H1 (cell line): Measurements from ENCODE around the gene CASTOR1. TPM values are rescaled to one million over a fixed set of nuclear protein-coding genes. Genes with fewer than 3 reads are reported as not detected.

Experiments used
- CTCF ChIA-PET: fragments of 300-600 bp; sonication (Branson Sonifier 250); formaldehyde crosslinking; loops from one replicate; lab custom pipeline; 2021; ENCODE audit not compliant: partially characterized antibody; lab: Charles Lee
- POLR2A ChIA-PET: fragments of 300-600 bp; sonication (Branson Sonifier 250); formaldehyde crosslinking; loops from one replicate; lab custom pipeline; 2021; ENCODE audit warnings: inconsistent platforms; ENCODE audit not compliant: partially characterized antibody; lab: Charles Lee
- DNase-seq, 2 experiments: peaks; one replicate each; pipeline versions ENCODE4 v3.0.0 to v3.0.0-alpha.2; 2010 to 2022; ENCODE audit warnings: low spot score in 2 of 2, low read depth in 1 of 2, mixed read lengths in 1 of 2
- FAIRE-seq: peaks from 2 replicates; lab custom pipeline; 2011; peaks lifted over from hg19 to GRCh38; lab: Jason Lieb, UNC
- H2AFZ ChIP-seq: 2 replicates; pipeline ENCODE4 v1.8.1; 2012; ENCODE audit warnings: low read length, inconsistent platforms
- H2AK5ac ChIP-seq: 2 replicates; pipeline ENCODE4 v1.6.1; 2013; ENCODE audit warnings: low read depth, low read length
- H2BK120ac ChIP-seq: replicated peaks from 2 replicates; pipeline ENCODE3; 2013; ENCODE audit warnings: low read depth, low read length, inconsistent platforms
- H2BK12ac ChIP-seq: 2 replicates; pipeline ENCODE4 v1.6.1; 2013; ENCODE audit warnings: low read depth, low read length
- H2BK15ac ChIP-seq: 2 replicates; pipeline ENCODE4 v1.6.1; 2013; ENCODE audit warnings: low read length
- H2BK20ac ChIP-seq: 2 replicates; pipeline ENCODE4 v1.6.1; 2013; ENCODE audit warnings: low read length
- H2BK5ac ChIP-seq: 2 replicates; pipeline ENCODE4 v1.6.1; 2013; ENCODE audit warnings: low read depth, low read length
- H3K14ac ChIP-seq: 2 replicates; pipeline ENCODE4 v1.6.1; 2013; ENCODE audit warnings: inconsistent platforms; ENCODE audit not compliant: insufficient read length
- H3K18ac ChIP-seq: 2 replicates; pipeline ENCODE4 v1.6.1; 2013; ENCODE audit warnings: low read length; ENCODE audit errors: extremely low read depth
- H3K23ac ChIP-seq: 2 replicates; pipeline ENCODE4 v1.6.1; 2013; ENCODE audit warnings: inconsistent platforms; ENCODE audit not compliant: insufficient read length
- H3K23me2 ChIP-seq: 2 replicates; pipeline ENCODE4 v1.6.1; 2013; ENCODE audit warnings: low read depth, low read length
- H3K27ac ChIP-seq: 2 replicates; pipeline ENCODE4 v1.6.1; 2011; ENCODE audit warnings: low read depth, low read length, inconsistent platforms
- H3K27me3 ChIP-seq, 4 experiments: replicated peaks in 1 of 4; 1 replicate in 1 of 4; 2 replicates in 3 of 4; pipeline versions ENCODE4 v1.6.1 to v1.8.1; 2011 to 2013; ENCODE audit warnings: low read length in 3 of 4, mild to moderate bottlenecking in 3 of 4, inconsistent platforms in 2 of 4, mixed read lengths in 2 of 4, moderate library complexity in 1 of 4; ENCODE audit not compliant: control insufficient read depth in 3 of 4, insufficient read depth in 3 of 4; ENCODE audit errors: extremely low read depth in 1 of 4
- H3K36me3 ChIP-seq, 4 experiments: 2 replicates each; pipeline versions ENCODE4 v1.6.1 to v1.8.1; 2011 to 2013; ENCODE audit warnings: mild to moderate bottlenecking in 4 of 4, low read length in 3 of 4, moderate library complexity in 2 of 4, control low read depth in 1 of 4, inconsistent platforms in 1 of 4; ENCODE audit not compliant: insufficient read depth in 4 of 4, control insufficient read depth in 2 of 4
- H3K4ac ChIP-seq: replicated peaks from 2 replicates; pipeline ENCODE3; 2013; ENCODE audit warnings: low read length, low read depth, mixed read lengths, inconsistent platforms; ENCODE audit not compliant: insufficient read length
- H3K4me1 ChIP-seq, 4 experiments: replicated peaks in 1 of 4; 1 replicate in 1 of 4; 2 replicates in 3 of 4; pipeline versions ENCODE4 v1.6.1 to v1.8.1; 2011 to 2013; ENCODE audit warnings: low read length in 3 of 4, inconsistent platforms in 2 of 4, mixed read lengths in 1 of 4; ENCODE audit not compliant: insufficient read depth in 4 of 4, control insufficient read depth in 3 of 4
- H3K4me2 ChIP-seq, 2 experiments: 2 replicates each; pipeline versions ENCODE4 v1.6.1 to v1.8.1; 2011 to 2013; ENCODE audit warnings: low read depth in 2 of 2, low read length in 2 of 2, control low read depth in 1 of 2, inconsistent platforms in 1 of 2, mild to moderate bottlenecking in 1 of 2; ENCODE audit not compliant: insufficient read depth in 1 of 2
- H3K4me3 ChIP-seq, 4 experiments: fragments of 200-600, 300-600 bp in 1 of 4; sonication (generic), shearing (Covaris generic), sonication (Bioruptor Twin) in 1 of 4; 2 replicates each; pipeline versions ENCODE4 v1.5.1 to v1.8.1; 2011 to 2016; ENCODE audit warnings: low read length in 4 of 4, low read depth in 3 of 4, control low read depth in 2 of 4, inconsistent platforms in 2 of 4, mild to moderate bottlenecking in 2 of 4, mixed read lengths in 1 of 4, moderate library complexity in 1 of 4; ENCODE audit not compliant: insufficient read depth in 2 of 4; ENCODE audit errors: extremely low read depth in 1 of 4
- H3K56ac ChIP-seq: replicated peaks from 2 replicates; pipeline ENCODE3; 2013; ENCODE audit warnings: low read depth, mild to moderate bottlenecking, mixed read lengths, low read length, inconsistent platforms; ENCODE audit not compliant: insufficient read length
- H3K79me1 ChIP-seq: 2 replicates; pipeline ENCODE4 v1.6.1; 2013; ENCODE audit warnings: low read depth, low read length, control low read depth
- H3K79me2 ChIP-seq, 2 experiments: 2 replicates each; pipeline versions ENCODE4 v1.6.1 to v1.8.1; 2012 to 2013; ENCODE audit warnings: low read length in 2 of 2, mild to moderate bottlenecking in 2 of 2, inconsistent platforms in 1 of 2; ENCODE audit not compliant: insufficient read depth in 2 of 2, control insufficient read depth in 1 of 2
- H3K9ac ChIP-seq, 4 experiments: replicated peaks in 1 of 4; 1 replicate in 1 of 4; 2 replicates in 3 of 4; pipeline versions ENCODE4 v1.6.1 to v1.8.1; 2011 to 2013; ENCODE audit warnings: low read depth in 3 of 4, low read length in 3 of 4, control low read depth in 2 of 4, mild to moderate bottlenecking in 2 of 4, moderate library complexity in 2 of 4, inconsistent platforms in 1 of 4; ENCODE audit errors: extremely low read depth in 1 of 4
- H3K9me3 ChIP-seq, 2 experiments: 2 replicates each; pipeline versions ENCODE4 v1.6.1 to v1.8.1; 2012 to 2013; ENCODE audit warnings: mild to moderate bottlenecking in 2 of 2, moderate library complexity in 2 of 2, control low read depth in 1 of 2, inconsistent platforms in 1 of 2, low read depth in 1 of 2, low read length in 1 of 2, mixed read lengths in 1 of 2; ENCODE audit not compliant: insufficient read depth in 2 of 2
- H4K20me1 ChIP-seq, 2 experiments: replicated peaks in 1 of 2; 2 replicates each; pipeline versions ENCODE3 to v1.8.1; 2011 to 2013; ENCODE audit warnings: inconsistent platforms in 2 of 2, low read length in 2 of 2, mild to moderate bottlenecking in 1 of 2; ENCODE audit not compliant: insufficient read depth in 2 of 2, control insufficient read depth in 1 of 2
- H4K5ac ChIP-seq: 2 replicates; pipeline ENCODE4 v1.6.1; 2013; ENCODE audit warnings: low read length, low read depth, mixed read lengths, inconsistent platforms; ENCODE audit not compliant: insufficient read length
- H4K8ac ChIP-seq: 2 replicates; pipeline ENCODE4 v1.8.0; 2013; ENCODE audit warnings: mild to moderate bottlenecking, moderate library complexity, low read length, inconsistent platforms; ENCODE audit not compliant: insufficient read depth; ENCODE audit errors: extremely low read depth
- H4K91ac ChIP-seq: replicated peaks from 2 replicates; pipeline ENCODE3; 2013; ENCODE audit warnings: low read length, mixed read lengths, inconsistent platforms; ENCODE audit not compliant: insufficient read length
- CBX5 ChIP-seq: fragments of 300-800, 300-1000 bp; sonication (generic); IDR thresholded peaks from 2 replicates; pipeline ENCODE4 v1.7.1; 2016; ENCODE audit warnings: antibody characterized with exemption, low read length, low read depth
- HDAC2 ChIP-seq, 2 experiments: fragments of 300-600 bp in 1 of 2; sonication (generic) in 1 of 2; IDR thresholded peaks; 2 replicates each; pipeline ENCODE4 v1.6.1; 2011 to 2012; ENCODE audit warnings: low read depth in 2 of 2, low read length in 2 of 2, mild to moderate bottlenecking in 2 of 2, moderate library complexity in 2 of 2, borderline replicate concordance in 1 of 2, inconsistent platforms in 1 of 2
- JUN ChIP-seq: IDR thresholded peaks from 2 replicates; pipeline ENCODE4 v1.6.1; 2011; ENCODE audit warnings: low read depth, mild to moderate bottlenecking, improper control_type of control experiment, low read length
- NRF1 ChIP-seq: IDR thresholded peaks from 2 replicates; pipeline ENCODE4 v1.6.1; 2011; ENCODE audit warnings: mild to moderate bottlenecking, low read depth, low read length, improper control_type of control experiment
- POLR2AphosphoS5 ChIP-seq: IDR thresholded peaks from 2 replicates; pipeline ENCODE4 v1.6.1; 2011; ENCODE audit warnings: low read depth, low read length
- SIRT6 ChIP-seq: IDR thresholded peaks from one replicate; pipeline ENCODE4 v1.7.1; 2012; ENCODE audit warnings: low read length, inconsistent platforms
- WGBS, 2 experiments: shearing (Covaris generic) in 1 of 2; methylation state at CpG; one replicate each; pipeline versions ENCODE4 v1.1.6 to v1.1.7; 2013 to 2015; ENCODE audit warnings: low lambda C conversion rate in 2 of 2, mixed read lengths in 2 of 2, inconsistent platforms in 1 of 2, low coverage in 1 of 2, missing lambda C conversion rate in 1 of 2; ENCODE audit not compliant: insufficient replicate concordance in 2 of 2, insufficient coverage in 1 of 2, insufficient read length in 1 of 2; ENCODE audit errors: extremely low coverage in 1 of 2, missing lambda C conversion rate in 1 of 2; 5-methylcytosine and 5-hydroxymethylcytosine counted together
- polyA plus RNA-seq, 7 experiments: library from polyadenylated mRNA; depleted of rRNA in 3 of 7; stranded (reverse) in 5 of 7; unstranded in 2 of 7; fragments of >200 nt in 5 of 7; fragments of 200-250 nt in 2 of 7; gene quantifications; 1 replicate in 5 of 7; 2 replicates in 1 of 7; 4 replicates in 1 of 7; pipeline versions ENCODE4 v1.2.1 to v1.2.3, GENCODE V29; 2011 to 2013; ENCODE audit warnings: missing spikeins in 2 of 7, mixed read lengths in 2 of 7
- total RNA-seq: library from RNA; stranded (reverse); fragmentation: NEBNext Ultra II Directional; extraction: Animal tissue kit (Norgen Biotek cat#: 25700); gene quantifications from 2 replicates; pipeline ENCODE4 v1.2.1, GENCODE V29; 2021
- TF ChIP-seq, protein P1 (sequence below): IDR thresholded peaks from 2 replicates; pipeline ENCODE4 v1.6.1; 2012; ENCODE audit warnings: inconsistent platforms

CASTOR1 gene
- total and polyA plus RNA-seq, 2 of the 8 experiments (the other 6 are each of a cell fraction or from before 2014, with no cell fraction given), result 10.3 to 36.0 TPM

DNA sequence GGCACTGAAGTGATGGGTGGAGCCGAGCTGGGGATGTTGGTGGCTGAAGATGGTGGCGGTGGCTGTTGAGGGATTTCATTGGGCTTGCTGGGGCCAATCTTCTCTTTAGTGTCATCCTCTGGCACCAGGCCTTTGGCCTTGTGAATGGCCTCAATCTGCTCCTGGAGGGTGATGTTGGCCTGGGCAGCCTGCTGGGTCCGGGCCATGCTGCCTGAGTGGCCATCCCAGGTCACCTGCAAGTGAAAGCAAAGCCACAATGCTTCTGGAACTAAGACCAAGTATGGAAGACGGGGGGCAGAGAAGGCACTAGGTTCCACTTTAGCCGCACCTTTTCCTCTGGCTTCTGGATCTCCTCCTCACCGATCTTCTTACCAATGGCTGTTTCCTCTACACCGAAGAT, 49.5 kb upstream of the CASTOR1 start:
- Histone ChIP-seq H3K23me2 (no peaks in the 10 kb centered on the region), H3K4ac (no peak overlapping the region), H4K8ac (no peak overlapping the region; the same call in 1 of the 2 replicates), H3K27me3 (no peaks in the 10 kb centered on the region), H3K23ac (no peak overlapping the region), H3K4me3 (no peak overlapping the region), H3K18ac (no peak overlapping the region), H3K79me2 (no peaks in the 10 kb centered on the region), H3K14ac (no peak overlapping the region), H3K9me3 (no peaks in the 10 kb centered on the region), H3K79me1 (no peaks in the 10 kb centered on the region; the same call in 1 of the 2 replicates), H3K9ac (no peak overlapping the region), H2BK15ac (no peak overlapping the region), H3K56ac (no peak overlapping the region), H3K4me1 (no peaks in the 10 kb centered on the region), H4K5ac (no peak overlapping the region), H3K4me2 (no peak overlapping the region), H2AFZ (no peak overlapping the region), H4K91ac (no peak overlapping the region), H2BK5ac (no peak overlapping the region), H2AK5ac (no peak overlapping the region), H3K36me3 (peaks cover 56 to 98% (median 95%) of the 10 kb centered on the region in 4 experiments), H4K20me1 (peaks cover 0 to 14% of the 10 kb centered on the region in 2 experiments), H2BK12ac (no peak overlapping the region), H2BK120ac (no peak overlapping the region), H2BK20ac (no peak overlapping the region)
- POLR2A ChIA-PET, result interaction anchor here (0.8 to 2.1 kb wide), 5 partner anchors 9 to 34 kb away, joined by 3 to 6 read pairs (median 3); partner anchors contain the start of genes CCDC157 and SF3A1
- FAIRE-seq (no peak), DNase-seq (no peak)
- WGBS, 2 experiments, result 98% methylated on average over 7 of the region's 7 CpGs; no CpG with 5 or more reads in 1 of the 2 experiments
- CTCF ChIA-PET, result interaction anchor here (2.1 to 5.4 kb wide), 2 partner anchors 11 to 50 kb away, joined by 11 to 27 read pairs; partner anchors contain the start of genes CASTOR1 and TBC1D10A
- no peak for TF ChIP-seq POLR2AphosphoS5
- TF ChIP-seq SIRT6, result no peak
- no peak for TF ChIP-seq JUN
- TF ChIP-seq HDAC2 (IDR thresholded peaks at IDR 0.05; ENCODE audit: borderline replicate concordance in 1 of 2, low read depth in 2 of 2, low read length in 2 of 2), result no peak
- no peak for TF ChIP-seq NRF1
- TF ChIP-seq, protein P1, sequence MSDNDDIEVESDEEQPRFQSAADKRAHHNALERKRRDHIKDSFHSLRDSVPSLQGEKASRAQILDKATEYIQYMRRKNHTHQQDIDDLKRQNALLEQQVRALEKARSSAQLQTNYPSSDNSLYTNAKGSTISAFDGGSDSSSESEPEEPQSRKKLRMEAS, result no peak
- TF ChIP-seq CBX5, result no peak
- TF ChIP-seq, all 59 proteins: peak for 0
- no peak overlapping the region for H3K27ac ChIP-seq
